Fibroblast of mammary gland (primary cell): ENCODE data around the gene CADPS.

Source experiments
- DNase-seq: peaks from one replicate; pipeline ENCODE4 v3.0.0-alpha.2; 2010; ENCODE audit warnings: low read depth
- H3K4me3 ChIP-seq: 2 replicates; pipeline ENCODE4 v1.5.1; 2011; ENCODE audit warnings: low read depth, mild to moderate bottlenecking, low read length, moderate library complexity; ENCODE audit not compliant: control insufficient read depth
- CTCF ChIP-seq: conservative IDR thresholded peaks from 2 replicates; pipeline ENCODE4 v1.5.1; 2011; ENCODE audit warnings: low read depth, low read length, inconsistent platforms; ENCODE audit not compliant: control insufficient read depth, insufficient read depth

Gene CADPS

DNA sequence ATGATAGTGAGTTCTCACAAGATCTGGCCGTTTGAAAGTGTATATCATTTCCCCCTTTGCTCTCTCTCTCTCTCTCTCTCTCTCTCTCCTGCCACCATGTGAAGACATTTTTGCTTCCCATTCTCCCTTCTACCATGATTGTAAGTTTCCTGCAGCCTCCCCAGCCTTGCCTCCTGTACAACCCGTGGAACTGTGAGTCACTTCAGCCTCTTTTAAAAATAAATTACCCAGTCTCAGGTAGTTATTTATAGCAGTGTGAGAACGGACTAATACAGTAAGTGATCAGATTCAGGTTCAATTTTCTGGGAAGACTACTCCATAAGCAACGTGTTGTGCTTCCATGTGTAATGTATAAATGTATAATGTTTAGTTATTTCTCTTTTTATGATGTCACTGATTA lies 29.2 kb downstream of the CADPS start:
- DNase-seq, result no peak
- no peak for TF ChIP-seq CTCF
- no peak overlapping the region for H3K4me3 ChIP-seq

DNA sequence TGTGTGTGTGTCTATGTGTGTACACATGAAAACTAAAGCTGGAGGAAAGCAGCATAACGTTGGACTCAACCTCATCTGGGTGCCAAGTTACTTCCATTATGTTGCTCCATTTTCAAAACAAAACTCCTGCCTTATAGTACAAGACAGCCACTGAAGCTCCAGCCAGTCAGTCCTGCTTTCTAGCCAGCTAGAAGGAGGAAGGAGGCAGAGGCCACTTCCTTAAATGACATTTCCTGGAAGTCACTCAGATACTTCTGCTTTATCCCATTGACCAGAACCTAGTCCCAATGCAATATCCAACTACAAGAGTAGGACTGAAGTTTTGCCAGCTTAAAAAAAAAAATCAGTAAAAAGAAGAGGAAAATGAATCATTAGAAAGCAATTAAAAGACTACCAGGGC lies 31.7 kb downstream of the CADPS start:
- no peak overlapping the region for H3K4me3 ChIP-seq
- DNase-seq, result no peak
- no peak for TF ChIP-seq CTCF

DNA sequence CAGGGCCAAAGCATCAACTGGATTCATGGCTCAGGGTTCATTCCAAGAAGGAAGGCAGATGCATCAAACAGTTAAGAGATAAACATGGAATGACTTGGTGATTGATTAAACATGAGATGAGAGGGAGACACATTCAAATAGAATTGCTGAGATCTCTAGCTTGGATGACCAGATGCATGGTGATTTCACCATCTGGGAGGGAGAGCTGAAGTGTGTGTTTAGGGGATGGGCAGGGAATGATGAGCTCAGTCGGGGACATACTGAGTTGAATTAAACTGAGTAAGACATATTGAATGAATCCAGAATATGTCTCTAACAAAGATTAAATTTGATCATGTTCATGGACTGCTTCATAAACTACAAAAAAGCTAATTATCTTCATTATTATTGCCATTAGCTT lies 35.5 kb downstream of the CADPS start:
- no peak for DNase-seq
- H3K4me3 ChIP-seq, result no peak overlapping the region
- TF ChIP-seq CTCF, result no peak

- no peak for DNase-seq
- TF ChIP-seq CTCF, result no peak
- no peak overlapping the region for H3K4me3 ChIP-seq
These were observed 38.0 kb downstream of the CADPS start for GRCh38 chr3:62837145-62837787.

DNA sequence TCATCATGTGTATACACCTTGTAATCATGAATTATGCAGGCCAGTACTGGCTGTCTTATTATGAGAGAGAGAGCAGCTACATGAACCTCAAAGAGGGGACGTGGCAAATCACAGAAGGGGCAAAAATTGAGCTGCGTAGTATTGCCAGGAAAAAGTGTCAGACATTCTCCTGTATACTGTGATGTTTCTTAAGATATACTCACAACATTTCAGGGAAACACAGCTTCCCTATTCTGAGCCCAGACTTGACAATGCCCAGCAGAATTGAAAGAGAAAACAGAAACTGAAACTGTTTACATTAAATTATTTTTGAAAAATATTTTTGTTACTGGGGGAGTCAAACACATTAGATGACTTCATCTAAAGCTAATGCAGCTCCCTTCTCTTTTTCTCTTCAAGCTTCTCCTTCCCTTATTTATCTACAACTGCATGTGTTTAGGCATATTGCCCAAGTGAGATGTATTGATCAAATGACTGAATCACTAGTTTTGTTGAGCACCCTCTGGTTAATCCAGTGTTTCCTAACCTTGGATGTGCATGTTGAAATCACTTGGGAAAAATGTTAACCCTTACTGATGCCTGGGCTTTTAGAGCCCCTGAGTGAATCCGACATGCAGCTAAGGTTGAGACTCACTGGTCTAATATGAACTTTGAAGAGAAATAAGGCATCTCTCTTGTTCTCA lies 39.5 kb downstream of the CADPS start:
- no peak overlapping the region for H3K4me3 ChIP-seq
- no peak for TF ChIP-seq CTCF
- DNase-seq, result peak; percentile 17

DNA sequence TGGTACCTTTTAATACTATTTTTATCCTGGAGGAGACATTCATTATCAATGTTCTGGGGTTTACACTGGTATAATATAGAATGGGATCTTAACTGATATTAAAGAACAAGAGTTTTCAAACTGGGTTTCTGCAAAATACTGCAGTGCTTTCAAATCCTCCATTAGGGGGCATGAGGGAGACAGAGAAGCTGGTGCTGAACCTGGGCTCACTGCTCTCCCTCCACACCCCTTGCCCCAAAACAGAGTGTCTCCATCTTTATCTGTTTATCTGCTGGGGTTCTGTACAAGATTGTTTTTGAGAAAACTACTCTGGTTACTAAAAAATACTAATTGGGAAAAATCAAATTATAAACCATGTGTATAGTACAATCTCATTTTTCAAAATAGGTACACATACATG lies 41.7 kb downstream of the CADPS start:
- DNase-seq, result peak; percentile 30
- H3K4me3 ChIP-seq, result no peak overlapping the region
- peak; percentile 60 for TF ChIP-seq CTCF
